ENCODE results near the gene IFNA21.
A peak's percentile ranks its signal among the peaks of the same experiment; 100 is the strongest.
"Not testable (repeated sequence)": the region's sequence is repeated elsewhere in the genome, so short reads cannot be mapped to it uniquely, and the experiment has no call there.

Gene IFNA21

DNA sequence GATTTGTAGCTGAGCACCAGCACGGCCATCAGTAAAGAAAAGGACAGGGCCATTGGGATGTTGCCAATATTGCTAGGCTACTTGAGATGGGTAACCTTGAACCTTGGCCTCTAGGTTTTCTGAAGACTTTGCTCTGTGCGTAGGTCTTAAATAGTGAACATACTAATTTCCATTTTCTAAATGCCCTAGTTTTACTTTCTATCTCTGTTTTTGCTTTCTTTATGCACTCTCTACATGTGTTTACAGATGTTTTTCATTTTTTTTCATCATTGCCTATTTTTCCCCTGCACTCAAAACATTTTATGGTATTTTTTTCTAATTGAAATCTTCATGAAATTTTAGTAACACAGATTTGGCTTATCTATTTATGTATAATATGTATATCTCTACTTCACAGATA is at the start of gene IFNA21:
Gene IFNA21 (minus strand): TSS at position 101 of the 400 bp plus-strand sequence. CDS start 48 bp downstream, at position 53.
- DNase-seq, result not testable (repeated sequence)

DNA sequence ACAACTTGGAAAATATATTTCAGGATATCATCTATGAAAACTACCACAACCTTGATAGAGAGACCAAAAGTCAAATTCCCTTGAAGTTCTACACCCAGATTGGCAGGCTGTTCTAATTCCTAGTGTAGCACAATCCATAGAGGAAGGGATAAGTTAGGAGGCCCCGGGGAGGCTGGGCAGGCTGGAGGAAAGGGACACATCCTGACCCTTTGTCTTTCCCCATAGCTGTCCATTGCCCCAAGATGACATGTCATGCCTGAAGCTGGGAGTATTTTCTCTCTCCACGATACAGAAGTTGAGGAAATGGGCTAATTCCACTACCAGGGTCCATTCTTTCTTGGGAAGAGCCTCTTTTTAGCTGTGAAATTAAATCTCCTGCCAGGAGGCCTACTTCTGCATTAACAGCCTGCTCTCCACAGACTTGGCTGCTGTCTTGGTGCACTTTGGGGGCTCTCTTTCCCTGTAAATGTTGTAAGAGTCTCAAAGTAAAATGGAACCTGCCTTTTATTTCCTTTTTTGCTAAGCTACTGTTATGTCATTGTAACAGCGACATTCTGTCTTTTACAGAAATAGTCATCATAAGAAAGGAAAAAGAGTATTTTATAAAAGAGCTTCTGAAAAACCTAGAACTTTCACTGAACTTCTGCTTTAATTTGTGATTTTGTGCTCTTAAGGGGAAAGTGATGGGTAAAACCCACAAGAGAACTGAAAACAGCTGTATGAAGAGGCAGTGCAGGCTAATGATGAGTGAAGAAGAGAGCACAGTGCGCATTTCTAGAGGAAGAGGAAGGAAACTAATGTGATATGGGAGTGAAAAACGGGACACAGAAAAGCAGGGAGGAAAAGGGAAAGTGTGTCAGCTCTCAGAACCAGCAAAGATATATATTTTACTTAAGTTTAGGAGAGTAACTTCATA is 47.2 kb upstream of the IFNA21 start:
- peak in 1 of 2 experiments; percentile 24 for DNase-seq

DNA sequence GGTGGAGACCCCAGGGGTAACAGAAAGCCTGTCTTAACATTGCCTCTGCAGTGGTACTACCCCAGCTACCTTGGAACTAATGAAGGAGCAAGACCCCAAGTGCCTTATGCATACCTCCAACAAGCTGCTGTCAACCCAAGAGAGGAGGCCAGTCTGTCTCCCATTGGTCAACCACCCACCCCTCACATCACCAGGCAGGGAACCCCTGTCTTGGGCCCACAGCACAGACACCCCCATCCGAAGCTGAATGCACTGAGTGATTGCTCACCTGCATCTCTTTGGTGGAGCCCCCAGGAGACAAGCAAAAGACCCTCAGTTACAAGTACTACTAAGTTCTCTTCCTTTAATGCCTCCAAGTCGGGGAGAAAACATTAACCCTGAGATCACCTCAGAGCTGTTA is 45.7 kb upstream of the IFNA21 start:
- DNase-seq, result not testable (repeated sequence)

DNA sequence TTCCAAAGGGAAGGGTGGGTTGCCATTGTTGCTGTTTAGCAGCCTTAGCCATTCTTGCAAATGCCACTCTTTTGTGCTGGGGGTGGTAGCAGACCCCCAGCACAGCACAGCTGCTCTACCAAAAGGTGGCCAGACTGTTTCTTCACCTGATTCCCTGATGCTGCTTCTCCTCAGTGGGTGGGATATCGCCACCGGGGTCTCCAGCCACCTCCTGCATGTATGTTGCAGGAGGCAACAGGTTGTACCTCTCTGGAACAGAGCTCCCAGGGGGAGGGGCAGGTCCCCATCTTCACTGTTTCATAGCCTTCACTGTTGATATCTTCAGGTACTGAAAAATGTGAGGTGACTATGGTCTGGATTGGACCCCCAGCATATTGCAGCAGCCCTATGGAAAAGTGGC is 44.3 kb upstream of the IFNA21 start:
- DNase-seq, result not testable (repeated sequence)

DNA sequence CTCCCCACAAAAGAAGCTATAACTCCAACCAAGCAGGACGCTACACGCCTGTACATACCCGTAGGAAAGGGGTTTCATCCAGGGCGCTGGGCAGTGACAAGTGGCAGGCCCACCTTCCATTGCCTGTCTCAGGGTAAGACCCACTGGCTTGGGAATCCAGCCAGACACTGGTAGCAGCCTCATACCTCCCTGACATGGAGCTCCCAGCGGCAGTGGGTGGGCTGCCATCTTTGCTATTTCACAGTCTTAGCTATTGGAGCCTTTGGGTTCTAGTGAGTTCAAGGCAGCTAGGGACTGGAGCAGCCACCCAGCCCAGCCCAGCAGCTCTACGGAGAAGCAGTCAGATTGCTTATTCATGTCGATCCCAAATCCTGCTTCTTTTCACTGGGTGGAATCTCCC is 43.9 kb upstream of the IFNA21 start:
- no peak for DNase-seq

DNA sequence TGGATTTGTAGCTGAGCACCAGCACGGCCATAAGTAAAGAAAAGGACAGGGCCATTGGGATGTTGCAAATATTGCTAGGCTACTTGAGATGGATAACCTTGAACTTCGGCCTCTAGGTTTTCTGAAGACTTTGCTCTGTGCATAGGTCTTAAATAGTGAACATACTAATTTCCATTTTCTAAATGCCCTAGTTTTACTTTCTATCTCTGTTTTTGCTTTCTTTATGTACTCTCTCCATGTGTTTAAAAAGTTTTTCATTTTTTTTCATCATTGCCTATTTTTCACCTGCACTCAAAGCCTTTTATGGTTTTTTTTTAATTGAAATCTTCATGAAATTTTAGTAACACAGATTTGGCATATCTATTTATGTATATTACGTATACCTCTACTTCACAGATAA is 40.6 kb upstream of the IFNA21 start, which contains the start of gene IFNA10:
Gene IFNA10 (minus strand): TSS at position 101 of the 400 bp plus-strand sequence. CDS start 46 bp downstream, at position 55.
- not testable (repeated sequence) for DNase-seq

DNA sequence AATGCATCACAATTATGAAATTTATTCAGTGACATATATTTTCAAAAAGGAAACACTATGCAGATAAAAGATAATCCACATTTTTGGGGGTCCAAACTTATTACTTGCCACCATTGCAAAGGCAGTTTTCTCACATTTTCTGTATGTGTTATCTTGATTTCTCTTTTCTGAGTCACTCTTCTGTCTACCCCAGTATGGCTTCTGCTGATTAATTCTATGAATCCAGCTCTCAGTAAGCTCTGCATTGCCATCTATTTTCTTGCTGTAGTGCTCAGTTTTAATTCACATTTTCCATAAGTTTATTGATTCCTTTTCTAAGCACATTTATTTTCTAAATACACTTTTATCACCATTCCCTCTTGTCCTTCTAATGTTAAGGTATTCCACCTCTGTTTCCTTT is 38.7 kb upstream of the IFNA21 start:
- DNase-seq, result no peak

DNA sequence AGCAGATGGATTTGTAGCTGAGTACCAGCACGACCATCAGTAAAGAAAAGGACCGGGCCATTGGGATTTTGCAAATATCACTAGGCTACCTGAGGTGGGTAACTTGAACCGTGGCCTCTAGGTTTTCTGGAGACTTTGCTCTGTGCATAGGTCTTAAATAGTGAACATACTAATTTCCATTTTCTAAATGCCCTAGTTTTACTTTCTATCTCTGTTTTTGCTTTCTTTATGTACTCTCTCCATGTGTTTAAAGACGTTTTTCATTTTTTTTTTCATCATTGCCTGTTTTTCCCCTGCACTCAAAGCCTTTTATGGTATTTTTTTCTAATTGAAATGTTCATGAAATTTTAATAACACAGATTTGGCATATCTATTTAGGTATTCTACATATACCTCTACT is 35.6 kb upstream of the IFNA21 start, which contains the start of gene IFNA7:
Gene IFNA7 (minus strand): TSS at position 101 of the 400 bp plus-strand sequence. CDS start 40 bp downstream, at position 61.
- DNase-seq, result not testable (repeated sequence)

DNA sequence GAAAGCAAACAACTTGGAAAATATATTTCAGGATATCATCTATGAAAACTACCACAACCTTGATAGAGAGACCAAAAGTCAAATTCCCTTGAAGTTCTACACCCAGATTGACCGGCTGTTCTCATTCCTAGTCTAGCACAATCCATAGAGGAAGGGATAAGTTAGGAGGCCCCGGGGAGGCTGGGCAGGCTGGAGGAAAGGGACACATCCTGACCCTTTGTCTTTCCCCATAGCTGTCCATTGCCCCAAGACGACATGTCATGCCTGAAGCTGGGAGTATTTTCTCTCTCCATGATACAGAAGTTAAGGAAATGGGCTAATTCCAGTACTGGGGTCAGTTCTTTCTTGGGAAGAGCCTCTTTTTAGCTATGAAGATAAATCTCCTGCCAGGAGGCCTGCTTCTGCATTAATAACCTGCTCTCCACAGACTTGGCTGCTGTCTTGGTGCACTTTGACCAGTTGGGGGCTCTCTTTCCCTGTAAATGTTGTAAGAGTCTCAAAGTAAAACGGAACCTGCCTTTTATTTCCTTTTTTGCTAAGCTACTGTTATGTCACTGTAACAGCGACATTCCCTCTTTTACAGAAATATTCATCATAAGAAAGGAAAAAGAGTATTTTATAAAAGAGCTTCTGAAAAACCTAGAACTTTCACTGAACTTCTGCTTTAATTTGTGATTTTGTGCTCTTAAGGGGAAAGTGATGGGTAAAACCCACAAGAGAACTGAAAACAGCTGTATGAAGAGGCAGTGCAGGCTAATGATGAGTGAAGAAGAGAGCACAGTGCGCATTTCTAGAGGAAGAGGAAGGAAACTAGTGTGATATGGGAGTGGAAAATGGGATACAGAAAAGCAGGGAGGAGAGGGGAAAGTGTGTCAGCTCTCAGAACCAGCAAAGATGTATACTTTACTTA is 28.7 kb upstream of the IFNA21 start:
- peak in 1 of 2 experiments; percentile 35 for DNase-seq

DNA sequence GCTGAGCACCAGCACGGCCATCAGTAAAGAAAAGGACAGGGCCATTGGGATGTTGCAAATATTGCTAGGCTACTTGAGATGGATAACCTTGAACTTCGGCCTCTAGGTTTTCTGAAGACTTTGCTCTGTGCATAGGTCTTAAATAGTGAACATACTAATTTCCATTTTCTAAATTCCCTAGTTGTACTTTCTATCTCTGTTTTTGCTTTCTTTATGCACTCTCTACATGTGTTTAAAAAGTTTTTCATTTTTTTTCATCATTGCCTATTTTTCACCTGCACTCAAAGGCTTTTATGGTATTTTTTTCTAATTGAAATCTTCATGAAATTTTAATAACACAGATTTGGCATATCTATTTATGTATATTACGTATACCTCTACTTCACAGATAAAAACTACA is 21.0 kb upstream of the IFNA21 start, which contains the start of gene IFNA4:
Gene IFNA4 (minus strand): TSS at position 101 of the 400 bp plus-strand sequence. CDS start 56 bp downstream, at position 45.
- DNase-seq, result not testable (repeated sequence)

DNA sequence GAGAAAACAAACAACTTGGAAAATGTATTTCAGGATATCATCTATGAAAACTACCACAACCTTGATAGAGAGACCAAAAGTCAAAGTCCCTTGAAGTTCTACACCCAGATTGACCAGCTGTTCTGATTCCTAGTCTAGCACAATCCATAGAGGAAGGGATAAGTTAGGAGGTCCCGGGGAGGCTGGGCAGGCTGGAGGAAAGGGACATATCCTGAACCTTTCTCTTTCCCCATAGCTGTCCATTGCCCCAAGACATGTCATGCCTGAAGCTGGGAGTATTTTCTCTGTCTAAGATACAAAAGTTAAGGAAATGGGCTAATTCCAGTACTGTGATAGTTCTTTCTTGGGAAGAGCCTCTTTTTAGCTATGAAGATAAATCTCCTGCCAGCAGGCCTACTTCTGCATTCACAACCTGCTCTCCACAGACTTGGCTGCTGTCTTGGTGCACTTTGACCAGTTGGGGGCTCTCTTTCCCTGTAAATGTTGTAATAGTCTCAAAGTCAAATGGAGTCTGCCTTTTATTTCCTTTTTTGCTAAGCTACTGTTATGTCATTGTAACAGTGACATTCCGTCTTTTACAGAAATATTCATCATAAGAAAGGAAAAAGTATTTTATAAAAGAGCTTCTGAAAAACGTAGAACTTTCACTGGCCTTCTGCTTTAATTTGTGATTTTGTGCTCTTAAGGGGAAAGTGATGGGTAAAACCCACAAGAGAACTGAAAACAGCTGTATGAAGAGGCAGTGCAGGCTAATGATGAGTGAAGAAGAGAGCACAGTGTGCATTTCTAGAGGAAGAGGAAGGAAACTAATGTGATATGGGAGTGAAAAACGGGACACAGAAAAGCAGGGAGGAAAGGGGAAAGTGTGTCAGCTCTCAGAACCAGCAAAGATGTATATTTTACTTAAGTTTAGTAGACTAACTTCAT is 16.6 kb upstream of the IFNA21 start:
- DNase-seq, result peak in 1 of 2 experiments; percentile 19

DNA sequence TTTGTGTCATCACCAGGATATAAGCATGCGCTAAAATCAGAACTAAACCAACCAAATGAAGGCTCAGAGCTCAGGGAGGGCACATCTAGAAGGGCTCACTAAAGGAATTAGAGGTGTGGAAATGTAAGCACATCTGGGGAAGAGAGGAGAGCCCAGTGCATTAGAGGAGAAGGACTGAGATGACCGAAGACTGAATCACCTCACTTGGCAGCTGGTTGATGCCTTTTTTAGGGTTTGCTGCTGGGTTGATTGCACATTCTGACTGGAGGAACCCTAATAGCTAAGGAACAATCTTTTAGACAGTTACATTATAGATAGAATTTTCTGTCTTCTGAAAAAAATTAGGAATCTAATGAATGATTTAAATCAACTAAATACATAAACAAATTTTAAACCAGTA is 8.2 kb upstream of the IFNA21 start:
- no peak for DNase-seq

DNA sequence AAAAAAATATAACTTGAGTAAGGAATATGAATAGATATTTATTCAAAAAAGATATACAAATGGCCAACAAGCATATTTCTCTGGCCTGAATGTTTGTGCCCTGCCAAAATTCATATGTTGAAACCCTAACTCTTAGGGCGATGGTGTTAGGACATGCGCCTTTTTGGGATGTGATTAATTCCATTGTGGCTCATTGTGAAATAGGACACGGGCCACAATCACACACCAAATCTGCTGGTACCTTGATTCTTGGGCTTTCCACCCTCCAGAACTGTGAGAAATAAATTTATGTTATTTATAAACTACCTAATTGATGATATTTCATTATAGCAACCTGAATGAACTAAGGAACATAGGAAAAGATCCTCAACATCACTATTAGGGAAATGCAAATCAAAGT is 5.7 kb upstream of the IFNA21 start:
- DNase-seq, result no peak

DNA sequence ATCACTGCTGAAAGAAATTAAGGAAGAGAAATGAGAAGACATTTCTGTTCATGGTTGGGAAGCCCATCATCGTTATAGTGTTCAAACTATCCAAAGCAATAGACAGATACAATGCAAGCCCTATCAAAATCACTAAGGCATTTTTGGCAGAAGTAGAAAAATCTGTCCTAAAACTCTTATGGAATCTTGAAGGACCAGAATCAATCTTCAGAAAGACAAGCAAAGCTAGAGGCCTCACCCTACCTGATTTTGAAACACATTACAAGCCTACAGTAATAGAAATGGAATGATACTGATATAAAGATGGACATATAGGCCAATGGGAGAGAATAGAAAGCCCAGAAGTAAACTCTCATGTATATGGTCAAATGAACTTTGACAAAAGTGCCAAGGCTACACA is 4.9 kb upstream of the IFNA21 start:
- no peak for DNase-seq

DNA sequence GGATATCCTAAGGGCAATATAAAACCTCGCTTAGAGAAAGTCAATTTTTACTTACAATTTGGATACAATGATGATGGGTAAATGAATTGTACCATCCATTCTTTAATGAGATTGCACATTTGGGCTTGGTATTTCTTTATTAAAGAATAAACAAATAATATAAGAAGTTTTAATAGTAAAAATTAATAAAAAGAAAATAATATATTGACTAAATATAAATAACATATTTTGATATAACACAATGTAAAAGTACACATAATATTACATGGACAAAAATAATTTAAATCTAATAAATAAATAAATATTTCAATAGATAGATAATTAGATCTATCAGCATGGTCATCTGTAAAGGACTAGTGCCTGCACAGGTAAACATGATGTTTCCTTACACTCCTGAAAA is 944 bp downstream of the IFNA21 start:
- no peak for DNase-seq

DNA sequence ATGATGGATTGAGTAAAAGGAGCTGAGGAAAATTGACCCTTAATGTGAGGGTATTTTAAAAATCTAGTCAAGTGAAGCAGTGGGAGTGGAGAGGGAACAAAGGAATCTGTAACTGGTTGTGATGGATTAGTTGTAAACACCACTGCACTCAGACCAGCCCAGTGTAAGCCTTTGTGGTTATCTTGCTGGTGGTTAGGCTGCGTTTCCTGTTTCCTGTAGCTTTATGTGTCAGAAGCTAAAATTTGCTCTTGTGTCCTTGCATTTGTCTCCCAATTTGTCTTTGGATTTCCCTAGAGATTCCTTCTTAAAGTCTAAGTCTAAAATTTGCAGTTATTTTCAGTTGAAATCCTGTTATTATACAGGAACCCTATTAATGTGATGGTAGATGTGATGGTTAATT is 6.3 kb downstream of the IFNA21 start:
- no peak for DNase-seq

DNA sequence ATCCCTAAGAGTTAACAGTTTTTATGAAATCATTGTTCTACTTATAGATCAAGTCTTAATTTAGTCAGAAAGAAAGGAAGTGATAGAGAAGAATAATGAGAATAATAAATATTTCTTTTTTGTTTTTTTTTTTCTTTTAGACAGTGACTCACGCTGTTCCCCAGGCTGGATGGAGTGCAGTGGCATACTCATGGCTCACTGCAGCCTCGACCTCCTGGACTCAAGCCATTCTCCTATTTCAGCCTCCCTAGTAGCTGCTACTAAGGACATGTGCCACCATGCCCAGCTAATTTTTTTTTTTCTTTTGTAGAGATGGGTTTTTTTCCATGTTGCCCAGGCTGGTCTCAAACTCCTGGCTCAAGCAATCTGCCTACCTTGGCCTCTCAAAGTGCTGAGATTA is 11.0 kb downstream of the IFNA21 start:
- no peak for DNase-seq

DNA sequence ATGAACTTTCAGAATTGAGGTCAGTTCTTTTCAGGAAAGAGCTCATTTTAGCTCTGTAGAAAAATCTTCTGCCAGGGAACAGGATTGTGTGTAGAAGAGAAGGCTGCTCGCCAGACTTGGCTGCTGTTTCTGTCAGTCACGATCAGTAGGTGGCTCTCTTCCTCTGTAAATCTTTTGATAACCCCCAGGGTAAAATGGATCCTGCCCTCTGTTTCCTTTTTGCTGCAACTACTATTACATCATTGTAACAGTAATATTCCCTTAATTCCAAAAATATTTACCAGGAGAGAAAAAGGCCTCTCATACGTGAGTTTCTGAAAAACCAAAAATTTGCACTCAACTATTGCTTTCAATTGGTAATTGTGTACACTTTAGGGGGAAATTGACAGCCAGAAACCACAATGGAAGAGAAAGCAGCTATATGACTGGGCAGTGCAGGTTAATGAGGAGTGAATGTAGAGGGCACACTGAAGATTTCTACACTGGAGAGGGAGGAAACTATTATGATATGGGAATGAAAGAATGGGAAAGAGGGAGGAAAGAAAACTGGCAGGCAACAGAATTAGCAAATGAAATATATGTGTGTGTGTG is 12.3 kb downstream of the IFNA21 start:
- DNase-seq, result peak in 1 of 2 experiments; percentile 27

DNA sequence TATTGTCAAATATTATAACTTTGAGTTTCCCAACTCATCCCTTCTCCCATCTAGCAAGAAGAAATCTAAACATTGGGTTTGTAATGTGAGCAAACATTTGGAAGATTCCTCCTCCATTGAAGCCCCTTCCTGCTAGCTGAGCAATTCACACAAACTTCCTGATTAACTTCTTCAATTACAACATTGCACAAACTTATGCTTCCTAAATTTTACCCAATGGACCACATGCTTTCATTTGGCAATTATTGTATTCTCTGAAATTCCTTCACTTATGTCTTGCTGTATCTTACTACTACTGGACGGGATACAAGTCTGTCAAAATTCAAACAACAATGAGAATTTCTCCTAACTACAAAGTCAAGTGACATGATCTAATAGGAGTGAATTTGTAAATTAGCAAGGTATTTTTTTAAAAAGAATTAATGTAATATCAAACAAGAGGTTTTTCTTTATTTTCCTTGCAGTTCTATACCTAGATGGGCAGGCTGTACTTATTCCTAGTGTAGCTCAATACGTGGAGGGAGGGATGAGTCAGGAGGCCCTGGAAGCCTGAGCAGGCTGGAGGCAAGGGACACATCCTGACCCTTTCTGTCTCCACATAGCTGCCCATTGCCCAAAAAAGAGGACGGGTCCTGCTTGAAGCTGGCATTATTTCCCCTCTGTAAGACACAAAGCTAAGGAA is 13.0 kb downstream of the IFNA21 start:
- DNase-seq, result no peak

DNA sequence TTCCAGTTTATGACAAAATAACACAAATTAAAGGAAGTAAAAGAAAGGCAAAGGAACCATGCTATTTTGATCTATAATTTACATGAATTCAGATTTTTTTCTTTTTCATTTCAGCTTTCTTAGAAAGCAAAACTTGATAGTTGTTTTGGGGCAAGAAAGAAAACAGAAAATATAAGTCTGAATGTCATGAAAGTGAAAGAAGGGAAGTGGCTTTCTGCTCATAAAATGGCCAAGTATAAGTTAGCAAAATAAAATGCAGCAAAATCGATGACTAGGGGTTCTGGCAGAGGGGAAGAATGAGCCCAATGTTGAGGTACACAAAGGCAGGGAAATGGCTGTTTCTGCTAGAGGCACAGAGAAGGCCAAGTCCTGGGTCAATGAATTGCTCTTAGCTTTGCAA is 21.9 kb downstream of the IFNA21 start:
- no peak for DNase-seq

DNA sequence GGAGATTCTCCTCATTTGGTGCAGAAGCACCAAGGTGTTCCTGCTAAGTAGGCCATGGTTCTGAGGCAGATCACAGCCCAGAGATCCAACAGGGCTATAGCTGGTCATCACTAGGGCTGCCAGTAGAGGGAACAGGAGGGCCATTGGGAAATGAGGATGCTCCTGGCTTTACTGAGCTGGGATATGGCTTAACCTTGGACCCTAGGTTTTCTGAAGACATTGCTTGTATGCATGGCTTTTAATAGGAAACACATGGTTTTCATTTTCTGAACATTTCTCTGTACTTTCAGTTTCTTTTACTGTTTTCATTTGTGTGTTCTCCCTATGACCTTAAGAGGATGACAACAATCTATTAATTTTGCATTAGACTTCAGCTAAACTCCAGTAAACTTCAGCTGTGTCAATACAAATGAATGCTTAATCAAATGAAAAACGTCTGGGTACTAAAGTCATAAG is 25.0 kb downstream of the IFNA21 start, which contains the start of gene IFNW1:
Gene IFNW1 (minus strand): TSS at position 406 of the 456 bp plus-strand sequence. CDS start 262 bp downstream, at position 144.
- no peak for DNase-seq

All from NCI-H524 (cell line).